ENCODE results near the gene PPP6R2. TPM values are rescaled to one million over a fixed set of nuclear protein-coding genes. Genes with fewer than 3 reads are reported as not detected.

The PPP6R2 gene
- total and polyA plus RNA-seq, 2 of the 8 experiments (the other 6 are each of a cell fraction or from before 2014, with no cell fraction given), result 25.0 to 32.2 TPM

DNA sequence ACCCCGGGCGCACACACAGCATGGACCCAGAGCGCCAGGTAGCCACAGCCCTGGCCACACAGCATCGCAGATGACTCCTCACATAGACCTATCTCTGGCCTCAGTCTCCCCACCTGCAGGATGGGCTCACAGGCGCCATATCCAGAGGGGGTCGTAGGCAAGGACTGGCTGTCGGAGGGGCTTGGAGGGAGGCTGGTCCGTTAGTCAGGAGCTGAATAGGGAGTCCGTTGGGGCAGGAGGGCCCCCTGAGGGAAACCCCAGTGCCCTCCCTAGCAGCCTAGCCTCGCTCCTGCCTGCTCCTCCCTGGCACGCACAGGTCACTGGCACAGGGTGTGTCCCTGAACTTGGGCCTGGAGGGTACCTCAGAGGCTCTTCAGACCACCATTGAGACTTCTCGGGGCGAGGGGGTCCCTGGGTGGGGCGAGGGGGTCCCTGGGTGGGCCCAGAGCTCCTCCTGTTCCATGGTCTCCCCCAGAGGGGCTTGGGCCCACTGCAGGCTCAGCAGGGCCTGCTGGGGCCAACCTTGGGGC is 37.7 kb upstream of the PPP6R2 start:
- Histone ChIP-seq H3K27ac (ENCODE audit: low read depth, low read length) (peak overlapping the region; percentile 28; the same call in 1 of the 2 replicates), H2BK20ac (ENCODE audit: low read length) (no peak overlapping the region), H2BK15ac (ENCODE audit: low read length) (peak overlapping the region; percentile 92; the same call in 1 of the 2 replicates), H3K4me3 (ENCODE audit: extremely low read depth in 1 of 4, insufficient read depth in 2 of 4, low read depth in 3 of 4, low read length in 4 of 4) (peak overlapping the region in 3 of 4 experiments; percentile 65 to 70 (median 68); a peak in 2 of 8 replicates), H2AFZ (ENCODE audit: low read length) (no peak overlapping the region), H3K27me3 (replicated peaks in 1 of 4; ENCODE audit: control insufficient read depth in 3 of 4, extremely low read depth in 1 of 4, insufficient read depth in 3 of 4, low read length in 3 of 4) (no peaks in the 10 kb centered on the region; a peak in 2 of 7 replicates), H4K91ac (replicated peaks; ENCODE audit: insufficient read length, low read length) (peak overlapping the region; percentile 61), H3K9me3 (ENCODE audit: insufficient read depth in 2 of 2, low read depth in 1 of 2, low read length in 1 of 2) (no peaks in the 10 kb centered on the region; a peak in 1 of 4 replicates), H3K9ac (replicated peaks in 1 of 4; ENCODE audit: extremely low read depth in 1 of 4, low read depth in 3 of 4, low read length in 3 of 4) (no peak overlapping the region), H3K23ac (ENCODE audit: insufficient read length) (no peak overlapping the region), H3K18ac (ENCODE audit: extremely low read depth, low read length) (no peak overlapping the region; the same call in 1 of the 2 replicates), H3K23me2 (ENCODE audit: low read depth, low read length) (peaks cover 4% of the 10 kb centered on the region; the same call in 1 of the 2 replicates), H3K36me3 (ENCODE audit: control insufficient read depth in 2 of 4, insufficient read depth in 4 of 4, low read length in 3 of 4) (no peaks in the 10 kb centered on the region), H2BK5ac (ENCODE audit: low read depth, low read length) (0 out of 2 replicates have a peak overlapping the region, but pooled peaks have one; percentile 39), H2BK12ac (ENCODE audit: low read depth, low read length) (no peak overlapping the region; the same call in 1 of the 2 replicates), H4K5ac (ENCODE audit: insufficient read length, low read depth, low read length) (no peak overlapping the region), H3K14ac (ENCODE audit: insufficient read length) (no peak overlapping the region), H3K4ac (replicated peaks; ENCODE audit: insufficient read length, low read depth, low read length) (no peak overlapping the region), H3K56ac (replicated peaks; ENCODE audit: insufficient read length, low read depth, low read length) (no peak overlapping the region), H4K8ac (ENCODE audit: extremely low read depth, insufficient read depth, low read length) (peak overlapping the region; percentile 53), H2BK120ac (replicated peaks; ENCODE audit: low read depth, low read length) (peak overlapping the region; percentile 43), H3K79me2 (ENCODE audit: control insufficient read depth in 1 of 2, insufficient read depth in 2 of 2, low read length in 2 of 2) (peaks cover 0 to 8% of the 10 kb centered on the region in 2 experiments; a peak in 2 of 4 replicates), H2AK5ac (ENCODE audit: low read depth, low read length) (peak overlapping the region; percentile 54), H4K20me1 (replicated peaks in 1 of 2; ENCODE audit: control insufficient read depth in 1 of 2, insufficient read depth in 2 of 2, low read length in 2 of 2) (peaks cover 8 to 24% of the 10 kb centered on the region in 2 experiments), H3K4me2 (ENCODE audit: insufficient read depth in 1 of 2, low read depth in 2 of 2, low read length in 2 of 2) (peak overlapping the region; percentile 53 to 80; a peak in 3 of 4 replicates), H3K79me1 (ENCODE audit: low read depth, low read length) (peaks cover 4% of the 10 kb centered on the region), H3K4me1 (replicated peaks in 1 of 4; ENCODE audit: control insufficient read depth in 3 of 4, insufficient read depth in 4 of 4, low read length in 3 of 4) (peaks cover 3 to 38% (median 25%) of the 10 kb centered on the region in 4 experiments)
- POLR2A ChIA-PET (ENCODE audit: partially characterized antibody), result interaction anchor here (0.7 to 2.4 kb wide), 2 partner anchors 11 to 16 kb away, joined by 3 to 15 read pairs; no protein-coding TSS in a partner anchor
- DNase-seq (ENCODE audit: low read depth in 1 of 2, low spot score in 2 of 2) (no peak), FAIRE-seq (no peak)
- TF ChIP-seq KDM1A (IDR thresholded peaks at IDR 0.05; ENCODE audit: borderline replicate concordance, low read length) (peak; percentile 40; the same call in 1 of the 2 replicates), ZNF274 (IDR thresholded peaks at IDR 0.05; ENCODE audit: borderline replicate concordance, extremely low read depth, low read length) (no peak), CHD2 (IDR thresholded peaks at IDR 0.05; ENCODE audit: low read length) (no peak)
- CTCF ChIA-PET (ENCODE audit: partially characterized antibody), result interaction anchor here (1.0 to 3.2 kb wide), 7 partner anchors 8 to 53 kb away, joined by 3 to 16 read pairs (median 7); no protein-coding TSS in a partner anchor
- 88% methylated on average over 14 of the region's 14 CpGs; no CpG with 5 or more reads in 1 of the 2 experiments for WGBS, 2 experiments (ENCODE audit: extremely low coverage in 1 of 2, insufficient coverage in 1 of 2, insufficient read length in 1 of 2, insufficient replicate concordance in 2 of 2, low coverage in 1 of 2, low lambda C conversion rate in 2 of 2, missing lambda C conversion rate in 1 of 2)
